HepG2 (cell line): ENCODE data around the gene OR5A2. TPM values are rescaled to one million over a fixed set of nuclear protein-coding genes. Genes with fewer than 3 reads are reported as not detected.

Source experiments
- ATAC-seq: fragments of 200-7000 bp; cut with Tn5 transposase; 3 replicates; pipeline ENCODE4 v1.9.1; 2020; ENCODE audit warnings: mild to moderate bottlenecking, moderate library complexity
- BruUV-seq: library from RNA; stranded (reverse); fragments of 400-500 nt; replicated peaks from 2 replicates; lab custom pipeline; 2021; lab: Mats Ljungman, UMichigan
- CTCF ChIA-PET: fragments of 300-600 bp; formaldehyde crosslinking; extraction: SDS; loops from one replicate; lab custom pipeline; 2021; ENCODE audit warnings: low total read pairs, inconsistent platforms, low intra/inter-chr PET ratio; lab: Yijun Ruan, JAX
- POLR2A ChIA-PET: fragments of 350-600 bp; sonication (Branson Sonifier 250); formaldehyde crosslinking; loops from one replicate; lab custom pipeline; 2020; ENCODE audit warnings: antibody characterized with exemption, inconsistent platforms; lab: Yijun Ruan, JAX
- DNase-seq: peaks from one replicate; pipeline ENCODE4 v3.0.0-alpha.2; 2015; ENCODE audit warnings: low spot score
- FAIRE-seq: peaks from 3 replicates; lab custom pipeline; 2011; peaks lifted over from hg19 to GRCh38; lab: Jason Lieb, UNC
- H2AFZ ChIP-seq: one replicate; pipeline ENCODE4 v1.6.1; 2011; ENCODE audit warnings: low read length, inconsistent platforms
- H3K27ac ChIP-seq: fragments of 300-600 bp; 3 replicates; pipeline ENCODE4 v1.8.0; 2011; ENCODE audit warnings: mixed run types, mild to moderate bottlenecking, mixed read lengths, low read length, inconsistent platforms; ENCODE audit not compliant: insufficient read depth; ENCODE audit errors: extremely low read length
- H3K27me3 ChIP-seq, 2 experiments: fragments of 200-600 bp in 1 of 2; 2 replicates in 1 of 2; 3 replicates in 1 of 2; pipeline versions ENCODE4 v1.6.0 to v1.8.0; 2011; ENCODE audit warnings: low read length in 2 of 2, mild to moderate bottlenecking in 2 of 2, moderate library complexity in 2 of 2, inconsistent platforms in 1 of 2; ENCODE audit not compliant: insufficient read depth in 2 of 2, control insufficient read depth in 1 of 2
- H3K36me3 ChIP-seq, 2 experiments: fragments of 200-600 bp in 1 of 2; replicated peaks in 1 of 2; 2 replicates in 1 of 2; 3 replicates in 1 of 2; pipeline versions ENCODE4 v1.5.1 to v1.8.0; 2011; ENCODE audit warnings: low read length in 2 of 2, inconsistent platforms in 1 of 2; ENCODE audit not compliant: insufficient read depth in 2 of 2, control insufficient read depth in 1 of 2
- H3K4me1 ChIP-seq: 2 replicates; pipeline ENCODE4 v1.5.1; 2012; ENCODE audit warnings: low read length, inconsistent platforms; ENCODE audit not compliant: insufficient read depth
- H3K4me2 ChIP-seq: 2 replicates; pipeline ENCODE4 v1.6.0; 2011; ENCODE audit warnings: low read depth, low read length, inconsistent platforms
- H3K4me3 ChIP-seq, 3 experiments: fragments of 200-600 bp in 1 of 3; sonication (generic), shearing (Covaris generic) in 1 of 3; replicated peaks in 1 of 3; 2 replicates each; pipeline ENCODE4 v1.5.1; 2011 to 2016; ENCODE audit warnings: low read length in 3 of 3, inconsistent platforms in 2 of 3, low read depth in 2 of 3, mild to moderate bottlenecking in 2 of 3, control low read depth in 1 of 3, mixed read lengths in 1 of 3; ENCODE audit not compliant: insufficient read depth in 1 of 3
- H3K79me2 ChIP-seq: one replicate; pipeline ENCODE4 v1.6.1; 2011; ENCODE audit warnings: low read length, inconsistent platforms; ENCODE audit not compliant: insufficient read depth
- H3K9ac ChIP-seq: 2 replicates; pipeline ENCODE4 v1.6.0; 2011; ENCODE audit warnings: mild to moderate bottlenecking, low read depth, low read length, inconsistent platforms; ENCODE audit not compliant: insufficient read depth
- H3K9me3 ChIP-seq: 2 replicates; pipeline ENCODE4 v1.5.1; 2012; ENCODE audit warnings: mild to moderate bottlenecking, low read length
- H4K20me1 ChIP-seq: 2 replicates; pipeline ENCODE4 v1.6.0; 2011; ENCODE audit warnings: inconsistent platforms, mild to moderate bottlenecking, low read length, moderate library complexity; ENCODE audit not compliant: insufficient read depth
- KAT8 ChIP-seq: IDR thresholded peaks from 2 replicates; pipeline ENCODE4 v1.6.1; 2016; ENCODE audit warnings: missing genetic modification reagents, missing compliant biosample characterization
- MAFK ChIP-seq, 2 experiments: IDR thresholded peaks in 1 of 2; conservative IDR thresholded peaks in 1 of 2; 2 replicates each; pipeline ENCODE4 v1.6.1; 2011; ENCODE audit warnings: improper control_type of control experiment in 2 of 2, low read length in 2 of 2
- MIXL1 ChIP-seq: IDR thresholded peaks from 2 replicates; pipeline ENCODE4 v1.6.1; 2016
- NKX3-1 ChIP-seq: sonication (generic); formaldehyde crosslinking; IDR thresholded peaks from 2 replicates; pipeline ENCODE4 v1.5.0; 2020; ENCODE audit warnings: missing genetic modification reagents
- ZNF34 ChIP-seq: sonication (generic); formaldehyde crosslinking; IDR thresholded peaks from 2 replicates; pipeline ENCODE4 v1.4.0; 2020; ENCODE audit warnings: mild to moderate bottlenecking, missing genetic modification reagents, borderline replicate concordance
- in situ Hi-C: cut with HindIII; loops from 2 replicates; pipeline ENCODE4 v1.10.0; 2017; ENCODE audit warnings: low pct_unique_long_range_greater_than_20kb; ENCODE audit not compliant: extremely low pct_ligation_motif_present
- intact Hi-C: fragments of 100-400 bp; cut with micrococcal nuclease; formaldehyde crosslinking; loops from one replicate; pipeline ENCODE4 v1.10.0; 2022; ENCODE audit not compliant: unreplicated experiment
- polyA plus RNA-seq, 8 experiments: library from polyadenylated mRNA; depleted of rRNA in 3 of 8; stranded (reverse) in 7 of 8; unstranded in 1 of 8; fragments of >200 nt; fragmentation: Illumina TruSeq in 4 of 8; extraction: Trizol in 4 of 8; gene quantifications; 2 replicates each; pipeline versions ENCODE4 v1.2.1 to v1.2.3, GENCODE V29; 2011 to 2016; ENCODE audit warnings: low read depth in 4 of 8, missing spikeins in 1 of 8, mixed read lengths in 1 of 8; ENCODE audit not compliant: insufficient read depth in 1 of 8
- total RNA-seq, 5 experiments: library from RNA; depleted of rRNA; stranded (reverse); fragments of >200 nt; fragmentation: Illumina TruSeq; extraction: Trizol; gene quantifications; 2 replicates each; pipeline ENCODE4 v1.2.3, GENCODE V29; 2016; ENCODE audit warnings: low read depth in 1 of 5
- TF ChIP-seq, protein P1 (sequence below): sonication (generic); formaldehyde crosslinking; IDR thresholded peaks from 2 replicates; pipeline ENCODE4 v1.5.0; 2020; ENCODE audit warnings: mild to moderate bottlenecking, missing genetic modification reagents, borderline replicate concordance

The OR5A2 gene
- total and polyA plus RNA-seq, 2 of the 13 experiments (the other 11 are each of a cell fraction or from before 2014, with no cell fraction given): not detected

DNA sequence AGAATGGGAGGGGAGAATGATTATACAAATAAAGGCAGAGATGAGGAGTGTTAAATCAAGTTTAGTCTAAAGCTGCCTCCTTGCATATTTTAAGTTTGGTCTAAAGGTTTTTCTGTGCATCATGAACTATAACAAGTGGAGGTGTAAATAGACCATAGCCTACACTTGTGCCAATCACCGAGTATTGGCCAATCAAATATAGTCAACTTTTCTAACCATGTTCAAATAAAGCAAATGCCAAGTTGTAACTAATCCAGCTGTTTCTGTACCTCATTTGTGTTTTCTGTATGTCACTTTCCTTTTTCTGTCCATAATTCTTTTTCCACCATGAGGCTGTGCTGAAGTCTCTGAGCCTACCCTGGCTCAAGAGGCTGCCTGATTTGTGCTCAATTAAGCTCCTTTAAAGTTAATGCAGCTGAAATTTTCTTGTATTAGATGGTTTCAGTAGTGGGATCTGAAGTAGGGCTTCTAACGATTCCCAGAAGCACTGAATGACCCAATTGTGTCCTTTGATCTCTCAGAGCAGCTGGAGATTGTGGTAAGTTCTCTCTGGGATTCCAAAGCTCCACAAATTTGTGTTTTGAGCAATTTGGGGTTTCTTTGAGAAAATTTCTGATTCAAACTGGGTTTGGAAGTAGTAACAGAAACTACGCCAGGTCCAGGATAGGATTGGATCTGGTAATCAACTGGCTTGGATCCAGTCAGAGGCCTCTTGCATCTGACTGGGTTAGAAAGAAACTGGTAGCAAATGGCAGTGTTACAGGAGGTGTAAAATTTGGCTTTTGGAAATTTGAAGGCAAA lies 25.6 kb downstream of the OR5A2 start (continued):
- TF ChIP-seq, protein P1, sequence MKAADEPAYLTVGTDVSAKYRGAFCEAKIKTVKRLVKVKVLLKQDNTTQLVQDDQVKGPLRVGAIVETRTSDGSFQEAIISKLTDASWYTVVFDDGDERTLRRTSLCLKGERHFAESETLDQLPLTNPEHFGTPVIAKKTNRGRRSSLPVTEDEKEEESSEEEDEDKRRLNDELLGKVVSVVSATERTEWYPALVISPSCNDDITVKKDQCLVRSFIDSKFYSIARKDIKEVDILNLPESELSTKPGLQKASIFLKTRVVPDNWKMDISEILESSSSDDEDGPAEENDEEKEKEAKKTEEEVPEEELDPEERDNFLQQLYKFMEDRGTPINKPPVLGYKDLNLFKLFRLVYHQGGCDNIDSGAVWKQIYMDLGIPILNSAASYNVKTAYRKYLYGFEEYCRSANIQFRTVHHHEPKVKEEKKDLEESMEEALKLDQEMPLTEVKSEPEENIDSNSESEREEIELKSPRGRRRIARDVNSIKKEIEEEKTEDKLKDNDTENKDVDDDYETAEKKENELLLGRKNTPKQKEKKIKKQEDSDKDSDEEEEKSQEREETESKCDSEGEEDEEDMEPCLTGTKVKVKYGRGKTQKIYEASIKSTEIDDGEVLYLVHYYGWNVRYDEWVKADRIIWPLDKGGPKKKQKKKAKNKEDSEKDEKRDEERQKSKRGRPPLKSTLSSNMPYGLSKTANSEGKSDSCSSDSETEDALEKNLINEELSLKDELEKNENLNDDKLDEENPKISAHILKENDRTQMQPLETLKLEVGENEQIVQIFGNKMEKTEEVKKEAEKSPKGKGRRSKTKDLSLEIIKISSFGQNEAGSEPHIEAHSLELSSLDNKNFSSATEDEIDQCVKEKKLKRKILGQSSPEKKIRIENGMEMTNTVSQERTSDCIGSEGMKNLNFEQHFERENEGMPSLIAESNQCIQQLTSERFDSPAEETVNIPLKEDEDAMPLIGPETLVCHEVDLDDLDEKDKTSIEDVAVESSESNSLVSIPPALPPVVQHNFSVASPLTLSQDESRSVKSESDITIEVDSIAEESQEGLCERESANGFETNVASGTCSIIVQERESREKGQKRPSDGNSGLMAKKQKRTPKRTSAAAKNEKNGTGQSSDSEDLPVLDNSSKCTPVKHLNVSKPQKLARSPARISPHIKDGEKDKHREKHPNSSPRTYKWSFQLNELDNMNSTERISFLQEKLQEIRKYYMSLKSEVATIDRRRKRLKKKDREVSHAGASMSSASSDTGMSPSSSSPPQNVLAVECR (CRISPR knock-in tag): no peak
- no peak for TF ChIP-seq KAT8
- no peak for TF ChIP-seq MAFK (conservative IDR thresholded peaks at IDR 0.05 in 1 of 2, IDR thresholded peaks at IDR 0.05 in 1 of 2; ENCODE audit: low read length in 2 of 2)

DNA sequence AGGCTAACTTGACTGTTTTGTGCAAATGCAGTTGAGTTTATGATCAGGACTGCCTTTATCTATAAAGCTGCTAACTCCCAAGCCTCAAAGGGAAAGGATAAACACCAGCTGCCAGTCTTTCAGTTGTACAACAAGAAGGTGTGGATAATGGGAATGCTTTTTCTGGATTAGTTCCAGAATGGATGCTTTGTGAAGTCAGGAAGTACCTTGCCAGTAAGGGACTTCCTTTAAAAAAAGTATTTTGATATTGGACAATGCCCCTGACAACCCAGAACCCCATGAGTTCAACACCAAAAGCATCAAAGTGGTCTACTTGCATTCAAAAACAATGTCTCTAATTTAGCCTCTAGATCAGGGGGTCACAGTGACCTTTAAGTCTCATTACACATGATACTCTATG lies 32.0 kb downstream of the OR5A2 start:
- Histone ChIP-seq H3K36me3 (no peaks in the 10 kb centered on the region), H3K27me3 (no peaks in the 10 kb centered on the region), H3K79me2 (no peaks in the 10 kb centered on the region), H3K27ac (no peak overlapping the region), H4K20me1 (no peaks in the 10 kb centered on the region), H3K9me3 (no peaks in the 10 kb centered on the region), H2AFZ (no peak overlapping the region), H3K4me1 (no peaks in the 10 kb centered on the region), H3K4me2 (no peak overlapping the region), H3K9ac (no peak overlapping the region), H3K4me3 (no peak overlapping the region)
- POLR2A ChIA-PET: no interaction called here
- DNase-seq (no peak), ATAC-seq (no peak), FAIRE-seq (no peak)
- CTCF ChIA-PET: no interaction called here
- in situ Hi-C loops (no loop called here), intact Hi-C loops (no loop called here)
- TF ChIP-seq NKX3-1 (CRISPR knock-in tag) (no peak), MIXL1 (no peak), ZNF34 (CRISPR knock-in tag) (no peak)
- no TSS peak for BruUV-seq
